ENCODE results near the gene BACH1.
"Not testable (repeated sequence)": the region's sequence is repeated elsewhere in the genome, so short reads cannot be mapped to it uniquely, and the experiment has no call there.

BACH1 gene

GRCh38 chr21:29355043-29355710, 56.5 kb downstream of the BACH1 start:
- not testable (repeated sequence) for H3K27ac ChIP-seq (ENCODE audit: insufficient read depth, low read depth, low read length, poor library complexity, severe bottlenecking); H3K9me3 ChIP-seq (ENCODE audit: control insufficient read depth, low read length); H3K4me3 ChIP-seq (ENCODE audit: insufficient read depth, low read depth, low read length); H3K4me1 ChIP-seq (ENCODE audit: control insufficient read depth, insufficient read depth, low read length); H3K27me3 ChIP-seq (ENCODE audit: control insufficient read depth, insufficient read depth, low read length, poor library complexity, severe bottlenecking); H3K36me3 ChIP-seq (ENCODE audit: control insufficient read depth, insufficient read depth, low read length)
- 94 to 95% methylated on average over 13 to 14 of the region's 14 CpGs for WGBS, 2 experiments

GRCh38 chr21:29356291-29356690, 57.6 kb downstream of the BACH1 start:
- not testable (repeated sequence) for H3K27ac ChIP-seq (ENCODE audit: insufficient read depth, low read depth, low read length, poor library complexity, severe bottlenecking); H3K36me3 ChIP-seq (ENCODE audit: control insufficient read depth, insufficient read depth, low read length); H3K4me3 ChIP-seq (ENCODE audit: insufficient read depth, low read depth, low read length); H3K27me3 ChIP-seq (ENCODE audit: control insufficient read depth, insufficient read depth, low read length, poor library complexity, severe bottlenecking); H3K4me1 ChIP-seq (ENCODE audit: control insufficient read depth, insufficient read depth, low read length); H3K9me3 ChIP-seq (ENCODE audit: control insufficient read depth, low read length)
- WGBS, 2 experiments, result 100% methylated on average over 1 of the region's 1 CpG; no CpG with 5 or more reads in 1 of the 2 experiments

- not testable (repeated sequence) for H3K9me3 ChIP-seq (ENCODE audit: control insufficient read depth, low read length); H3K4me1 ChIP-seq (ENCODE audit: control insufficient read depth, insufficient read depth, low read length); H3K36me3 ChIP-seq (ENCODE audit: control insufficient read depth, insufficient read depth, low read length); H3K4me3 ChIP-seq (ENCODE audit: insufficient read depth, low read depth, low read length); H3K27ac ChIP-seq (ENCODE audit: insufficient read depth, low read depth, low read length, poor library complexity, severe bottlenecking); H3K27me3 ChIP-seq (ENCODE audit: control insufficient read depth, insufficient read depth, low read length, poor library complexity, severe bottlenecking)
- 96% methylated on average over 4 of the region's 4 CpGs for WGBS, 2 experiments
Measured at GRCh38 chr21:29356810-29357209, 58.1 kb downstream of the BACH1 start.

GRCh38 chr21:29359718-29360117, 61.0 kb downstream of the BACH1 start:
- no peak overlapping the region for H3K4me3 ChIP-seq (ENCODE audit: insufficient read depth, low read depth, low read length)

GRCh38 chr21:29360799-29361765, 62.4 kb downstream of the BACH1 start:
- Histone ChIP-seq H3K9me3 (ENCODE audit: control insufficient read depth, low read length) (no peaks in the 10 kb centered on the region), H3K27me3 (ENCODE audit: control insufficient read depth, insufficient read depth, low read length, poor library complexity, severe bottlenecking) (no peaks in the 10 kb centered on the region), H3K4me1 (ENCODE audit: control insufficient read depth, insufficient read depth, low read length) (no peaks in the 10 kb centered on the region), H3K4me3 (ENCODE audit: insufficient read depth, low read depth, low read length) (no peak overlapping the region), H3K36me3 (ENCODE audit: control insufficient read depth, insufficient read depth, low read length) (no peaks in the 10 kb centered on the region), H3K27ac (ENCODE audit: insufficient read depth, low read depth, low read length, poor library complexity, severe bottlenecking) (no peak overlapping the region)
- 91 to 93% methylated on average over 9 of the region's 9 CpGs for WGBS, 2 experiments

More at GRCh38 chr21:29359718-29360117, 61.0 kb downstream of the BACH1 start:
- no peaks in the 10 kb centered on the region for H3K27me3 ChIP-seq (ENCODE audit: control insufficient read depth, insufficient read depth, low read length, poor library complexity, severe bottlenecking)
- H3K27ac ChIP-seq (ENCODE audit: insufficient read depth, low read depth, low read length, poor library complexity, severe bottlenecking), result no peak overlapping the region
- H3K36me3 ChIP-seq (ENCODE audit: control insufficient read depth, insufficient read depth, low read length), result no peaks in the 10 kb centered on the region
- 90 to 95% methylated on average over 3 of the region's 3 CpGs for WGBS, 2 experiments
- no peaks in the 10 kb centered on the region for H3K4me1 ChIP-seq (ENCODE audit: control insufficient read depth, insufficient read depth, low read length)
- no peaks in the 10 kb centered on the region for H3K9me3 ChIP-seq (ENCODE audit: control insufficient read depth, low read length)

- Histone ChIP-seq H3K4me1 (ENCODE audit: control insufficient read depth, insufficient read depth, low read length) (no peaks in the 10 kb centered on the region), H3K27me3 (ENCODE audit: control insufficient read depth, insufficient read depth, low read length, poor library complexity, severe bottlenecking) (no peaks in the 10 kb centered on the region), H3K4me3 (ENCODE audit: insufficient read depth, low read depth, low read length) (no peak overlapping the region), H3K27ac (ENCODE audit: insufficient read depth, low read depth, low read length, poor library complexity, severe bottlenecking) (no peak overlapping the region), H3K9me3 (ENCODE audit: control insufficient read depth, low read length) (no peaks in the 10 kb centered on the region), H3K36me3 (ENCODE audit: control insufficient read depth, insufficient read depth, low read length) (no peaks in the 10 kb centered on the region)
- 93 to 95% methylated on average over 3 of the region's 3 CpGs for WGBS, 2 experiments
Measured at GRCh38 chr21:29362758-29363157, 64.0 kb downstream of the BACH1 start.

GRCh38 chr21:29365661-29366265, 67.0 kb downstream of the BACH1 start:
- Histone ChIP-seq H3K27me3 (ENCODE audit: control insufficient read depth, insufficient read depth, low read length, poor library complexity, severe bottlenecking) (no peaks in the 10 kb centered on the region), H3K36me3 (ENCODE audit: control insufficient read depth, insufficient read depth, low read length) (no peaks in the 10 kb centered on the region), H3K27ac (ENCODE audit: insufficient read depth, low read depth, low read length, poor library complexity, severe bottlenecking) (no peak overlapping the region), H3K4me1 (ENCODE audit: control insufficient read depth, insufficient read depth, low read length) (no peaks in the 10 kb centered on the region), H3K4me3 (ENCODE audit: insufficient read depth, low read depth, low read length) (no peak overlapping the region), H3K9me3 (ENCODE audit: control insufficient read depth, low read length) (no peaks in the 10 kb centered on the region)
- 92% methylated on average over 8 of the region's 8 CpGs for WGBS, 2 experiments

GRCh38 chr21:29366532-29366931, 67.8 kb downstream of the BACH1 start:
- H3K9me3 ChIP-seq (ENCODE audit: control insufficient read depth, low read length), result no peaks in the 10 kb centered on the region
- H3K36me3 ChIP-seq (ENCODE audit: control insufficient read depth, insufficient read depth, low read length), result no peaks in the 10 kb centered on the region
- no peak overlapping the region for H3K27ac ChIP-seq (ENCODE audit: insufficient read depth, low read depth, low read length, poor library complexity, severe bottlenecking)
- no peak overlapping the region for H3K4me3 ChIP-seq (ENCODE audit: insufficient read depth, low read depth, low read length)
- no peaks in the 10 kb centered on the region for H3K4me1 ChIP-seq (ENCODE audit: control insufficient read depth, insufficient read depth, low read length)
- no peaks in the 10 kb centered on the region for H3K27me3 ChIP-seq (ENCODE audit: control insufficient read depth, insufficient read depth, low read length, poor library complexity, severe bottlenecking)
- 96 to 97% methylated on average over 3 of the region's 3 CpGs for WGBS, 2 experiments

- WGBS, 2 experiments, result 93 to 100% methylated on average over 2 of the region's 2 CpGs
Measured at GRCh38 chr21:29367335-29367734, 68.6 kb downstream of the BACH1 start.

GRCh38 chr21:29368906-29369305, 70.2 kb downstream of the BACH1 start:
- H3K4me1 ChIP-seq (ENCODE audit: control insufficient read depth, insufficient read depth, low read length), result no peaks in the 10 kb centered on the region
- no peaks in the 10 kb centered on the region for H3K9me3 ChIP-seq (ENCODE audit: control insufficient read depth, low read length)
- WGBS, 2 experiments, result 96 to 97% methylated on average over 3 of the region's 3 CpGs
- no peaks in the 10 kb centered on the region for H3K36me3 ChIP-seq (ENCODE audit: control insufficient read depth, insufficient read depth, low read length)
- H3K27ac ChIP-seq (ENCODE audit: insufficient read depth, low read depth, low read length, poor library complexity, severe bottlenecking), result no peak overlapping the region
- H3K27me3 ChIP-seq (ENCODE audit: control insufficient read depth, insufficient read depth, low read length, poor library complexity, severe bottlenecking), result no peaks in the 10 kb centered on the region
- H3K4me3 ChIP-seq (ENCODE audit: insufficient read depth, low read depth, low read length), result no peak overlapping the region

More at GRCh38 chr21:29367335-29367734, 68.6 kb downstream of the BACH1 start:
- no peaks in the 10 kb centered on the region for H3K9me3 ChIP-seq (ENCODE audit: control insufficient read depth, low read length)
- H3K27me3 ChIP-seq (ENCODE audit: control insufficient read depth, insufficient read depth, low read length, poor library complexity, severe bottlenecking), result no peaks in the 10 kb centered on the region
- H3K4me1 ChIP-seq (ENCODE audit: control insufficient read depth, insufficient read depth, low read length), result no peaks in the 10 kb centered on the region
- H3K27ac ChIP-seq (ENCODE audit: insufficient read depth, low read depth, low read length, poor library complexity, severe bottlenecking), result no peak overlapping the region
- no peaks in the 10 kb centered on the region for H3K36me3 ChIP-seq (ENCODE audit: control insufficient read depth, insufficient read depth, low read length)
- no peak overlapping the region for H3K4me3 ChIP-seq (ENCODE audit: insufficient read depth, low read depth, low read length)
